ENCODE data around the gene PRKCZ. TPM values are rescaled to one million over a fixed set of nuclear protein-coding genes. Genes with fewer than 3 reads are reported as not detected.

Gene PRKCZ
- total and polyA plus RNA-seq, 2 of the 4 experiments (the other 2 are of a cell fraction): 2.0 to 3.5 TPM

- no peak overlapping the region for H3K27ac ChIP-seq (ENCODE audit: insufficient read depth, low read length)
Measured at GRCh38 chr1:2152954-2153353, 102.7 kb downstream of the PRKCZ start.

More at GRCh38 chr1:2152954-2153353, 102.7 kb downstream of the PRKCZ start:
- POLR2A ChIA-PET (ENCODE audit: unreplicated experiment): no interaction called here
- H3K9me1 ChIP-seq (ENCODE audit: insufficient read depth, low read length): no peaks in the 10 kb centered on the region
- no peak overlapping the region for H4K5ac ChIP-seq (ENCODE audit: low read depth, low read length)
- H2BK20ac ChIP-seq (ENCODE audit: low read depth, low read length): no peak overlapping the region
- H4K91ac ChIP-seq (ENCODE audit: insufficient read depth, low read depth, low read length): no peak overlapping the region
- no peak overlapping the region for H3K14ac ChIP-seq (replicated peaks; ENCODE audit: low read depth, low read length)
- no peak overlapping the region for H2AK9ac ChIP-seq (replicated peaks; ENCODE audit: low read depth, low read length, poor library complexity)
- ATAC-seq (ENCODE audit: low read depth) (no peak), DNase-seq (no peak)
- H2AK5ac ChIP-seq (ENCODE audit: low read depth, low read length): no peak overlapping the region
- dilution Hi-C loops (cut with HindIII; ENCODE audit: low sequenced_read_pairs, unreplicated experiment): no loop called here
- no peak overlapping the region for H4K8ac ChIP-seq (ENCODE audit: low read depth in 2 of 2, low read length in 2 of 2)
- no peak overlapping the region for H3K9ac ChIP-seq (ENCODE audit: low read depth, low read length)
- no peaks in the 10 kb centered on the region for H3K36me3 ChIP-seq (ENCODE audit: control insufficient read depth, insufficient read depth, low read length)
- no peak overlapping the region for H2AFZ ChIP-seq (replicated peaks; ENCODE audit: low read length, poor library complexity)
- H3K56ac ChIP-seq (ENCODE audit: extremely low read depth, insufficient read depth, low read length): no peak overlapping the region
- H4K20me1 ChIP-seq (ENCODE audit: insufficient read depth, low read length): no peaks in the 10 kb centered on the region
- TF ChIP-seq CTCF (conservative IDR thresholded peaks at IDR 0.05; ENCODE audit: low read depth, low read length) (no peak), CHD1 (IDR thresholded peaks at IDR 0.05; ENCODE audit: low read depth, low read length) (no peak), BHLHE40 (IDR thresholded peaks at IDR 0.05; ENCODE audit: low read depth, low read length) (no peak), SMC3 (IDR thresholded peaks at IDR 0.05; ENCODE audit: low read depth, low read length) (no peak), ELK1 (IDR thresholded peaks at IDR 0.05; ENCODE audit: borderline replicate concordance, low read depth, low read length) (no peak), RCOR1 (IDR thresholded peaks at IDR 0.05; ENCODE audit: insufficient replicate concordance, low read length) (no peak), MAZ (IDR thresholded peaks at IDR 0.05; ENCODE audit: borderline replicate concordance, low read depth, low read length) (no peak), MXI1 (IDR thresholded peaks at IDR 0.05; ENCODE audit: borderline replicate concordance, low read depth, low read length) (no peak), NFE2L2 (IDR thresholded peaks at IDR 0.05; ENCODE audit: low read depth, low read length) (no peak), CEBPB (IDR thresholded peaks at IDR 0.05; ENCODE audit: low read depth, low read length) (no peak)
- TF ChIP-seq, protein P1, sequence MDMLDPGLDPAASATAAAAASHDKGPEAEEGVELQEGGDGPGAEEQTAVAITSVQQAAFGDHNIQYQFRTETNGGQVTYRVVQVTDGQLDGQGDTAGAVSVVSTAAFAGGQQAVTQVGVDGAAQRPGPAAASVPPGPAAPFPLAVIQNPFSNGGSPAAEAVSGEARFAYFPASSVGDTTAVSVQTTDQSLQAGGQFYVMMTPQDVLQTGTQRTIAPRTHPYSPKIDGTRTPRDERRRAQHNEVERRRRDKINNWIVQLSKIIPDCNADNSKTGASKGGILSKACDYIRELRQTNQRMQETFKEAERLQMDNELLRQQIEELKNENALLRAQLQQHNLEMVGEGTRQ (IDR thresholded peaks at IDR 0.05; ENCODE audit: low read depth, low read length): no peak
- no peaks in the 10 kb centered on the region for H3K9me3 ChIP-seq (ENCODE audit: control insufficient read depth, insufficient read depth, low read length)
- no peak overlapping the region for H3K4ac ChIP-seq (ENCODE audit: low read depth, low read length)
- no peak overlapping the region for H2BK120ac ChIP-seq (ENCODE audit: low read depth, low read length)
- H3K27me3 ChIP-seq (ENCODE audit: control insufficient read depth, insufficient read depth, low read length): peaks cover 6% of the 10 kb centered on the region; the same call in 1 of the 2 replicates
- no peak overlapping the region for H2BK5ac ChIP-seq (ENCODE audit: low read depth, low read length, poor library complexity, severe bottlenecking)
- H2BK15ac ChIP-seq (ENCODE audit: low read depth, low read length): no peak overlapping the region
- no peaks in the 10 kb centered on the region for H3K4me1 ChIP-seq (ENCODE audit: control insufficient read depth, insufficient read depth, low read length)
- H3K79me1 ChIP-seq (ENCODE audit: low read depth in 1 of 2, low read length in 2 of 2): no peaks in the 10 kb centered on the region
- 95% methylated on average over 9 of the region's 11 CpGs; no CpG with 5 or more reads in 1 of the 2 experiments for WGBS, 2 experiments (ENCODE audit: extremely low coverage in 2 of 2, insufficient read length in 1 of 2)
- in situ Hi-C loops (cut with MboI; ENCODE audit: low sequenced_read_pairs): loop anchor here (10.0 kb wide), 1 partner anchor 188 kb away; no protein-coding TSS in a partner anchor
- H3K4me2 ChIP-seq (ENCODE audit: low read depth, low read length): no peak overlapping the region
- no peak overlapping the region for H3K4me3 ChIP-seq (ENCODE audit: insufficient read depth, low read depth, low read length)
- intact Hi-C loops (cut with micrococcal nuclease): no loop called here
- BruUV-seq (replicated peaks): no TSS peak
- CTCF ChIA-PET: interaction anchor here (4.4 kb wide), 1 partner anchor 13 kb away, joined by 20 read pairs; no protein-coding TSS in a partner anchor
- no peak overlapping the region for H3K23ac ChIP-seq (ENCODE audit: low read depth, low read length)
- no peak overlapping the region for H3K18ac ChIP-seq (ENCODE audit: low read depth, low read length)
